A673 (cell line): ENCODE data around the gene IMMP2L. TPM values are rescaled to one million over a fixed set of nuclear protein-coding genes. Genes with fewer than 3 reads are reported as not detected.

Experiments
- BruUV-seq: library from RNA; stranded (reverse); fragments of 400-500 nt; replicated peaks from 2 replicates; lab custom pipeline; 2021; lab: Mats Ljungman, UMichigan
- CTCF ChIA-PET: fragments of 300-600 bp; sonication (Branson Sonifier 250); formaldehyde crosslinking; loops from one replicate; lab custom pipeline; 2022; ENCODE audit warnings: antibody characterized with exemption; lab: Charles Lee
- POLR2A ChIA-PET: fragments of 300-600 bp; sonication (Branson Sonifier 250); formaldehyde crosslinking; loops from one replicate; lab custom pipeline; 2022; ENCODE audit warnings: antibody characterized with exemption; ENCODE audit not compliant: low non-redundant PET; lab: Charles Lee
- DNase-seq: peaks from one replicate; pipeline ENCODE4 v3.0.0-alpha.2; 2015; ENCODE audit warnings: low spot score
- H3K27ac ChIP-seq: fragments of 200-600 bp; sonication (generic); 2 replicates; pipeline ENCODE4 v1.5.1; 2016; ENCODE audit warnings: mixed run types, low read depth, mild to moderate bottlenecking, mixed read lengths, antibody characterized with exemption, low read length; ENCODE audit not compliant: poor library complexity, severe bottlenecking
- H3K27me3 ChIP-seq: fragments of 200-600 bp; sonication (generic); replicated peaks from 2 replicates; pipeline ENCODE4 v1.6.1; 2017; ENCODE audit warnings: mixed run types, low read depth, mild to moderate bottlenecking, mixed read lengths, antibody characterized with exemption, low read length; ENCODE audit not compliant: insufficient read depth, poor library complexity
- H3K36me3 ChIP-seq: fragments of 200-600 bp; sonication (generic); 2 replicates; pipeline ENCODE4 v1.6.1; 2016; ENCODE audit warnings: mixed run types, mild to moderate bottlenecking, mixed read lengths, antibody characterized with exemption, low read length; ENCODE audit not compliant: insufficient read depth, poor library complexity, severe bottlenecking
- H3K4me1 ChIP-seq: fragments of 200-600 bp; sonication (generic); 2 replicates; pipeline ENCODE4 v1.6.1; 2017; ENCODE audit warnings: mixed run types, mild to moderate bottlenecking, mixed read lengths, antibody characterized with exemption, low read length; ENCODE audit not compliant: insufficient read depth, poor library complexity, severe bottlenecking
- H3K4me3 ChIP-seq: fragments of 200-600 bp; sonication (generic); 2 replicates; pipeline ENCODE4 v1.5.1; 2016; ENCODE audit warnings: low read depth, mixed run types, mild to moderate bottlenecking, mixed read lengths, low read length; ENCODE audit not compliant: poor library complexity, severe bottlenecking
- H3K9me3 ChIP-seq: fragments of 200-600 bp; sonication (generic); 2 replicates; pipeline ENCODE4 v1.6.1; 2016; ENCODE audit warnings: mixed run types, low read depth, mild to moderate bottlenecking, mixed read lengths, antibody characterized with exemption, low read length; ENCODE audit not compliant: poor library complexity, severe bottlenecking
- EZH2 ChIP-seq: fragments of 200-600 bp; sonication (generic); IDR thresholded peaks from 2 replicates; pipeline ENCODE4 v1.6.1; 2017; ENCODE audit warnings: borderline replicate concordance, low read depth, mild to moderate bottlenecking, mixed read lengths, antibody characterized with exemption, low read length; ENCODE audit not compliant: poor library complexity, severe bottlenecking
- intact Hi-C: fragments of 100-400 bp; cut with micrococcal nuclease; formaldehyde crosslinking; loops from one replicate; pipeline ENCODE4 v1.10.0; 2022; ENCODE audit not compliant: unreplicated experiment
- total RNA-seq: library from RNA; stranded (reverse); gene quantifications from 2 replicates; pipeline ENCODE4 v1.2.3, GENCODE V29; 2021
- TF ChIP-seq, protein P1 (sequence below): fragments of 300-800, 200-600 bp; sonication (generic); conservative IDR thresholded peaks from 2 replicates; pipeline ENCODE4 v1.5.1; 2017; ENCODE audit warnings: low read depth, mild to moderate bottlenecking, antibody characterized with exemption, low read length, moderate library complexity, mixed read lengths

Gene IMMP2L
- total RNA-seq, 1 experiment from 2014 or later, result 10.0 TPM

DNA sequence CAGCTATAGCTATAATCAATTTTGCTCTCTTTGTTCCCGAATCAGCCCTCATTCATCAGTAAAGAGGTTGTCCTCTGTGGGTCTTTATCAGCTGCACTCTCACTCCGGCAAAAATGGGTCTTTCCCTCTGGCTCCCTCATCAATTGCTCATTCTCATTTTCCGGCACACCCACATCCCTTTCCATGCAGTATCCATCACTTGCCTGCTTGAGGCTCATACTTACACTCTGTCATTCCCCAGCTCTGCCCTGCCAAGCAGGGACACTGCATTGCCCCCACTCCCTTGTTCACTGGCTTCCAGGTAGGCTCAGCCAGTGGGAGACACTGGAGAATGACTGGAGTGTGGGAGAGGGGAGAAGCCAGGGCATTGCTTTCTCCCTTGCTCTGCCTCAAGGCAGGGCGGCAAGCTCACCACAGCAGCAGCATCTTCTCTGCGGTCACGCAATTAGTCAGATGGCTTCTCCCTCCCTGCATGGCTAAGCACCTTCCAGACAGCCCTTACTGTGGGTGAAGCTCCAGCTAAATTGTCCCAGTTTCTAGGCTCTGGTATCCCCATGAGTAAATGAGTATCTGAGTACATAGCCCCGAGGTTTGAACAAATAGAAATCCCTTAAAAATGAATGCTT, 942.1 kb downstream of the IMMP2L start:
- no peak overlapping the region for H3K4me3 ChIP-seq
- intact Hi-C loops, result no loop called here
- H3K36me3 ChIP-seq, result no peaks in the 10 kb centered on the region
- H3K9me3 ChIP-seq, result no peaks in the 10 kb centered on the region
- TF ChIP-seq, protein P1, sequence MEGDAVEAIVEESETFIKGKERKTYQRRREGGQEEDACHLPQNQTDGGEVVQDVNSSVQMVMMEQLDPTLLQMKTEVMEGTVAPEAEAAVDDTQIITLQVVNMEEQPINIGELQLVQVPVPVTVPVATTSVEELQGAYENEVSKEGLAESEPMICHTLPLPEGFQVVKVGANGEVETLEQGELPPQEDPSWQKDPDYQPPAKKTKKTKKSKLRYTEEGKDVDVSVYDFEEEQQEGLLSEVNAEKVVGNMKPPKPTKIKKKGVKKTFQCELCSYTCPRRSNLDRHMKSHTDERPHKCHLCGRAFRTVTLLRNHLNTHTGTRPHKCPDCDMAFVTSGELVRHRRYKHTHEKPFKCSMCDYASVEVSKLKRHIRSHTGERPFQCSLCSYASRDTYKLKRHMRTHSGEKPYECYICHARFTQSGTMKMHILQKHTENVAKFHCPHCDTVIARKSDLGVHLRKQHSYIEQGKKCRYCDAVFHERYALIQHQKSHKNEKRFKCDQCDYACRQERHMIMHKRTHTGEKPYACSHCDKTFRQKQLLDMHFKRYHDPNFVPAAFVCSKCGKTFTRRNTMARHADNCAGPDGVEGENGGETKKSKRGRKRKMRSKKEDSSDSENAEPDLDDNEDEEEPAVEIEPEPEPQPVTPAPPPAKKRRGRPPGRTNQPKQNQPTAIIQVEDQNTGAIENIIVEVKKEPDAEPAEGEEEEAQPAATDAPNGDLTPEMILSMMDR, result no peak
- TF ChIP-seq EZH2, result no peak
- H3K27ac ChIP-seq, result no peak overlapping the region
- DNase-seq, result no peak
- no peaks in the 10 kb centered on the region for H3K4me1 ChIP-seq
- ChIA-PET POLR2A (no interaction called here), CTCF (no interaction called here)
- BruUV-seq, result no TSS peak
- H3K27me3 ChIP-seq, result no peaks in the 10 kb centered on the region
